NCI-H82 treated with DMSO at 0.1 percent for 48 hours (cell line): Measurements from ENCODE around the gene C16orf95.
A peak's percentile ranks its signal among the peaks of the same experiment; 100 is the strongest.
"Not testable (repeated sequence)": the region's sequence is repeated elsewhere in the genome, so short reads cannot be mapped to it uniquely, and the experiment has no call there.

Experiments
- DNase-seq: peaks from one replicate; lab custom pipeline; 2025; ENCODE audit not compliant: unreplicated experiment; lab: John Stamatoyannopoulos, UW

The C16orf95 gene

GRCh38 chr16:87316923-87317749 is at the start of gene C16orf95:
C16orf95 (minus strand) TSS chr16:87317392; CDS start chr16:87317242, 150 bp downstream.
- peak; percentile 75 for DNase-seq

GRCh38 chr16:87366930-87367329 is 49.7 kb upstream of the C16orf95 start:
- DNase-seq: no peak

GRCh38 chr16:87366288-87366687 is 49.1 kb upstream of the C16orf95 start:
- DNase-seq: no peak

GRCh38 chr16:87365021-87365713 is 48.0 kb upstream of the C16orf95 start:
- DNase-seq: no peak

GRCh38 chr16:87363771-87364455 is 46.7 kb upstream of the C16orf95 start:
- peak; percentile 82 for DNase-seq

GRCh38 chr16:87362828-87363559 is 45.8 kb upstream of the C16orf95 start:
- DNase-seq: not testable (repeated sequence)

- DNase-seq: no peak
Observed at GRCh38 chr16:87361916-87362619, 44.9 kb upstream of the C16orf95 start.

- no peak for DNase-seq
Observed at GRCh38 chr16:87360862-87361610, 43.8 kb upstream of the C16orf95 start.

GRCh38 chr16:87359121-87359520 is 41.9 kb upstream of the C16orf95 start:
- DNase-seq: no peak

- peak; percentile 41 for DNase-seq
Observed at GRCh38 chr16:87358696-87359095, 41.5 kb upstream of the C16orf95 start.

- DNase-seq: no peak
Observed at GRCh38 chr16:87358250-87358649, 41.1 kb upstream of the C16orf95 start.

GRCh38 chr16:87356491-87356853 is 39.3 kb upstream of the C16orf95 start:
- no peak for DNase-seq

GRCh38 chr16:87353613-87354012 is 36.4 kb upstream of the C16orf95 start:
- no peak for DNase-seq

- peak; percentile 37 for DNase-seq
Observed at GRCh38 chr16:87352818-87353217, 35.6 kb upstream of the C16orf95 start.

- DNase-seq: peak; percentile 74
Observed at GRCh38 chr16:87351320-87351698, 34.1 kb upstream of the C16orf95 start.

- DNase-seq: no peak
Observed at GRCh38 chr16:87350681-87351319, 33.6 kb upstream of the C16orf95 start.

GRCh38 chr16:87350031-87350430 is 32.8 kb upstream of the C16orf95 start:
- no peak for DNase-seq

GRCh38 chr16:87348616-87349157 is 31.5 kb upstream of the C16orf95 start:
- DNase-seq: no peak
